IPS-18c (cell line): Measurements from ENCODE around the gene C1orf174.

ENCODE experiments used
- H3K4me3 ChIP-seq: 2 replicates; pipeline ENCODE4 v1.7.0; 2013; ENCODE audit warnings: low read depth, mild to moderate bottlenecking, low read length, moderate library complexity; ENCODE audit not compliant: insufficient read depth
- H3K9me3 ChIP-seq: one replicate; pipeline ENCODE4 v1.6.1; 2013; ENCODE audit warnings: mild to moderate bottlenecking, low read length, moderate library complexity; ENCODE audit not compliant: control insufficient read depth, insufficient read depth

Gene C1orf174

DNA sequence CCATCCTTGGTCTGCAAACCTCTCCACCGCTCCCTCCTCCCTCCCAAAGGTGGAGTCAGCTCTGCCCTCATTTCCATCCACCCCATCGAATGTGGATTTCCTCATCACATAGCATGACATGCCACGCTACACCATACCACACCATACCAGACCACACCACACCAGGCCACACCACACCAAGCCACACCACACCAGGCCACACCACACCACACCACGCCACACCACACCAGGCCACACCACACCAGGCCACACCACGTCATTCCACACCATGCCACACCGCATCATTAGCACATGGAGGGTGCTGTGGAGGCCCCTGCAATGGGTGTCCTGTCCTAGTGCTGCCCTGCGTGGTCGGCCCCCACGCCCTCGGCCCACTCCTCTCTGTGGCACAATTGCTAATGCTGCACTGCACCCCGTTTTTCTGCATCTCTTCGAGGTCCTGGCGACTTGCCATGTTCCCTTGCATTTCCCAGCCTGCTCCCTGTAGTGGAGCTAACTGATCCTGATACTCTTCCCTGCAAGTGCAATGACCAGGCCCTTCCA, 31.5 kb downstream of the C1orf174 start:
- Histone ChIP-seq H3K4me3 (no peak overlapping the region), H3K9me3 (no peaks in the 10 kb centered on the region)

DNA sequence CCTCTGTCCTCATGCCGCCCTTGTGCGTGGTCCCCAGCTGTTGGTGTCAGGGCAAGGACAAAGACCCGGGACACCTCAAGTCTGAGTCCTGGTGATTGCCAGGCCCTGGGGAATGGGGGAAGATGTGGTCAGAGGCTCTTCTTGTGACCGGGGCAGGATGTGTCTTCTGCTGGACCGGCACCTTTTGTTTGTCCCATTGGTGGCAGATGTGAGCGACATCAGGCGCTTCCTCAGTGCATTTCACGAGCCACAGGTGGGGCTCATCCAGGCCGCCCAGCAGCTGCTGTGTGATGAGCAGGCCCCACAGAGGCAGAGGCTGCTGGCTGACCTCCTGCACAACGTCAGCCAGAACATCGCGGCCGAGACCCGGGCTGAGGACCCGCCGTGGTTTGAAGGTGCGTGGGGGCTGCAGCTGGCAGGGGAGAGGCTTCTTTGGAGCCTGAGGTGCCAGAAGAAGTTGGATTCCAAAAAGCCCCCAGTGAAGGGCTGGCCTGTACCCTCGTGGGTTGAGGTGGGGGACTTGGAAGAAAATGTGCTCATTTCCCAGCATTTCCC, 34.4 kb downstream of the C1orf174 start:
- H3K9me3 ChIP-seq = no peaks in the 10 kb centered on the region
- H3K4me3 ChIP-seq = no peak overlapping the region

DNA sequence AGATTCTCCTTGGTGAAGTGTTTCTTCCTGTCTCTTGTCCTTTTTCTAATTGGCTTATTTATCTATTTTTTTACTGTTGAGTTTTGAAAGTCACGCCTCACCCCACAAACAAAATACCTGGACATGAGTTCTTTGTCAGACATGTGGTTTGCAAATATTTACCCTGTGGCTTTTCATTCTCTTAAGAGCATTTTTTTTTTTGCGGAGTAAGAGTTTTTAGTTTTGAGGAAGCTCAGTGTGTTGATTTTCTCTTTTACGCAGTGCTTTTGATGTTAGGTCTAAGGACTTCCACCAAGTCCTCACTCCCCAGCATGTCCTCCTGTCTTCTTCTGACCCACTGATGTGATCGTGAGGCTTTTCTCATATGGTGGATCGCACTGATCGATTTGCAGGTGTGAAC, 35.2 kb downstream of the C1orf174 start:
- Histone ChIP-seq H3K4me3 (no peak overlapping the region), H3K9me3 (no peaks in the 10 kb centered on the region)

DNA sequence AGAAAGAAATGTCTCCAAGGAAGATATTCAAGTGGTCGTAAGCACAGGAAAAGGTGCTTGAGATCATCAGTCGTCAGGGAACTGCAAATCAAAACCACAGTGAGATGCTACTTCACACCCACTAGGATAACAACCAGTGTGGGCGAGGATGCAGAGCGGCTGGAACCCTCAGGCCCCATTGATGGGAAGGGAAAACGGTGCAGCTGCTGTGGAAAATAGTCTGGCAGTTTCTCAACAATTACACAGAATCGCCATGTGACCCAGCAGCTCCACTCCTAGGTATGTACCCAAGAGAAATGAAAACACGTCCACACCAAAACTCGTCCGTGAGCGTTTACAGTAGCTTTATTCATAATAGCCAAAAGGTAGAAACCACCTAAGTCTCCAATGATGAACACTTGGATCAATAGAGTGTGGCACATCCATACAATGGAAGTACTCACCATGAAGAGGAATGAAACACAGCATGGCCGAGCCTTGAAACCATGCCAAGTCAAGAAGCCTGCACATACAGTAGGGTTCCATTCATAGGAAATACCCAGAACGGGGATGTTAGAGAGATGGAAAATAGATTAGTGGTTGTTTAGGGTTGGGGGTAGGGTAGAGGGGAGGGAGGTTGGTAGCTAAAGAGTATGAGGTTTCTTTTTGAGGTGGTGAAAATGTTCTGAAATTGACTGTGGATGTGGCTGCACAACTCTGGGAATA, 36.7 kb downstream of the C1orf174 start:
- no peaks in the 10 kb centered on the region for H3K9me3 ChIP-seq
- H3K4me3 ChIP-seq = no peak overlapping the region

DNA sequence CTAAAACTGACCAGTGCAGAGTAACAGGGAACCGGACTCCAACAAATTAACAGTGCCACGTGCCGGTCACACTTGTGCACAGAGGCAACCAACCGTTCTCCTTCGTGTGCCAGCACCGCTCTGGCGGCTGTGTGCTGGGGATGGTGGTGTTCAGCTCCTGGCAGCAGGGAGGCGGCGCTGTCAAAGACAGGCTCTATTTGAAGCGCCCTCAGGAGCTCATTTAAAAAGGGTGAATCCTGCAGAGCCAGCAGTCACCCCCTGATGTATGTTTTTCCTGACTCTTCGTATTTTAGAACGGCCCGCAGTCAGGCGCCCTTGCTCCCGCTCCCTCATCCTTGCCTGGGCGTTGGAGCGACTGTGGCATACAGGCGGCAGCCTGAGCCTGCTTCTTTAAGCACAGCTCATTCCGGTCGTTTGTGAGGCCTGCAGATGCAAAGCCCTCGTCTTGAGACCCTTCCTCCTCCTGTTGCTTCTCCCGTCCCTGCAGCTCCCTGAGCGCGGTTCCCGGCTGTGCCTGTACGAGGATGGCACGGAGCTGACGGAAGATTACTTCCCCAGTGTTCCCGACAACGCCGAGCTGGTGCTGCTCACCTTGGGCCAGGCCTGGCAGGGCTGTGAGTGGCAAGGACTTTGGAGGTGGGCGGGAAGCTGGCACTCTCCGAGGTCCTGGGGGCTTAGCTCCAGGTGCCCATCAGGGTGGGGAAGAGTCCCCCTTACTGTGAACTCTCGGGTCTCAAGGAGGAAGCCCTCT, 41.7 kb downstream of the C1orf174 start:
- Histone ChIP-seq H3K4me3 (peak overlapping the region; percentile 90; the same call in 1 of the 2 replicates), H3K9me3 (no peaks in the 10 kb centered on the region)

DNA sequence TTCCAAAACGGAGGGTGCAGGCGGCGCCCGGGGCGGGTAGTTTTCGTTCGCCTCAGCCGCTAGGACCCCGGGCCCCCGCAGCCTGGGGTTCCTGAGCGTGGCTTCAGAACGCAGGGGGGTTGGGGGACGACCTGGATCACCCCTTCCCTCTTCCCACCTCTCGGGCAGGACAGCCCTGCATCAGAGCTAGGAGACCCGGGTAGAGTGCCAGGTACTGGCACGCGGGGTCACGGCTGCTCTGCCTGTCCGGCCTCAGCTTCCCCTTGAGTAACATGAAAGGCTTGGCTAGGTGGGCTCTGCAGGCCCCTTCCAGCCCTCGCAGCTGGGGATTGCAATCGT, 42.3 kb downstream of the C1orf174 start:
- Histone ChIP-seq H3K9me3 (no peaks in the 10 kb centered on the region), H3K4me3 (peak overlapping the region; percentile 90)

DNA sequence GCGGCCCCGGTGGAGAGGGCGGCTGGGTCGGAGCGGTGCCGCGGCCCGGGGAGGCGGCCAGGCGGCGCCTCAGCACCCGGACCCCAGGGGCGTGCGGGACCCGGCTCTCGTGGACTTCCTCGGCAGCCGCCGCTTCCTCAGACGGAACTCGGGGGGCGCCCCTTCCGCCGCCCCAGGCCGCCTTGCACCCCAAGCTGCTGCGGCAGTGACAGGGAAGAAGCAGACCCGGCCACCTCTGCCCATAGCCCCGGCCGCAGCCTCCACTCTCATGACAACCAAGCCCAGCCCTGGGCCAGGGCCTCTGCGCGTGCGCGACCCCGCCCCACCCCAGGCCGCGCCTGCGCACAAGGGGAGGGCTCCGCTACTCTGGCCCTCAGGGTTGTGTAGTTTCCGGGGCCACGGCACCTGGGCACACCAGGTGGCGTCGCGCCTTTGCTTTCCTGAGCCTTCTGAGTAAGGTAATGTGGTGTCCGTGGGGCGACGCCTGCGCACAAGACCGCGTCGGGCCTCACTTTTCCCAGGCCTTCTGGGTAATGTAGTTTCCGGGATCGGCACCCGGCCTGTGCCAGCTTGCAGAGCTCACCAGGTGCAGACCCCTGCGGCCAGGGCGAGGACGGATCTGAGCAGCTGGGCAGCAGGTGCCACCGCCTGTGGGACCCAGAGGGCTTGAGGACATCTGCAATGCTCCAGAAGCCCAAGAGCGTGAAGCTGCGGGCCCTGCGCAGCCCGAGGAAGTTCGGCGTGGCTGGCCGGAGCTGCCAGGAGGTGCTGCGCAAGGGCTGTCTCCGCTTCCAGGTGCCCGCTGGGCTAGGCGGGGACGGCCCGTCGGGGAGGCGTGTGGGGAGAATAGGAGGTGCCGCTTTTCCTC, 42.9 kb downstream of the C1orf174 start, which contains the start of the genes CEP104 and DFFB:
Gene CEP104, minus strand, starts transcription at position 289 of the 868 bp plus-strand sequence. CDS start 4,804 bp downstream, outside the sequence.
Gene DFFB, plus strand, starts transcription at position 554 of the 868 bp plus-strand sequence. Its CDS starts 128 bp downstream, at position 682.
- peak within 1 kb of the TSS; percentile 90 for H3K4me3 ChIP-seq
- H3K9me3 ChIP-seq = no peaks in the 10 kb centered on the region

DNA sequence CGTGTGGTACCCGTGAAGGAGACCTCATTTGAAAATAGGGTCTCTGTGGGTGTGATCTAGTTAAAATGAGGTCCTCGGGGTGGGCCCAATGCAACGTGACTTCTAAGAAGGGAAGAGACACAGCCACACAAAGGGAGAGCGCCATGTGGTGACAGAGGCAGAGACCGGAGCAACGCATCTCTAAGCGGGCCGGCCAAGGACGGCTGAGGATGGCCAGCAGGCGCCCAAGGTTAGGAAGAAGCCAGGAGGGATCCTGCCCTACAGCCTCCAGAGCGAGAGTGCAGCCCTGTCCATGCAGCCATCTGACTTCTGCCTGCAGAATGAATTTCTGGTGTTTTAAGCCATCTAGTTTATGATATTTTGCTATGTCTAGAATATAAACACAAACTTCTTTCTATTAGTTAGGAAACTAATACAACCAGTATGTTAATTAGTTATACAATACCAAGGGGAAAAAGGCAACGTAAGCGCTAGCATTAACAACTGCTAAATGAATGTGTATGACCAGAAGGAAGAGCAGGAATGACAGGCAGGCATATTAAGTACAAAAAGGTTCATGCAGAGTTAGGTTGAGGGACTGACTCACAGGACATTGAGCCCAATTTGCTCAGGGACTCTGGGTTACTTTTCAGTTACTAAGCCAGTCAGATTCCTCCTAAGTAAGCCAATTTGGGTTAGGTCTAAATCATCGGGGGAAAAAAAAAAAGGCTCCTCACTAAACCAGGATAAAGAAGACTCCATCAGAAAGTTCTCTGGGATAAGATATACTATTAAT, 47.2 kb downstream of the C1orf174 start:
- no peak overlapping the region for H3K4me3 ChIP-seq
- no peaks in the 10 kb centered on the region for H3K9me3 ChIP-seq

DNA sequence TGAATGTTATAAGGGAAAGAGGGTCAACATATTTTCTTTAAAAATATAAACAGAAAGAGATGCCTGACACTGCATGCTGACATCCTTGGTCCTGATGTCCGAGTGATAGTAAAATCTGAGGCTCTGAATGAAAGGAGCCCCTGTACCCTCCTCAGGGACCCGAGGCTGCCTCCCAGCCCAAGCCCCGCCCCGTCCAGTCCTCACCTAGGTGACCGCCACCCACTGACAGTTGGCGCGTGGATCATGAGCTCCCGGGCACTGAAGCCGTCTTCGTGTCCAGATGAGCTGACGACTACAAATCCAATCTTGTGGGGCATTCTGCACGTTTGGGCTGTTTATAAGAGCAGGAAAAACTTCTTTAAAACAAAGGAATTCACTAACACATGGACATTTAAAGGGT, 48.0 kb downstream of the C1orf174 start:
- Histone ChIP-seq H3K9me3 (no peaks in the 10 kb centered on the region), H3K4me3 (no peak overlapping the region)

DNA sequence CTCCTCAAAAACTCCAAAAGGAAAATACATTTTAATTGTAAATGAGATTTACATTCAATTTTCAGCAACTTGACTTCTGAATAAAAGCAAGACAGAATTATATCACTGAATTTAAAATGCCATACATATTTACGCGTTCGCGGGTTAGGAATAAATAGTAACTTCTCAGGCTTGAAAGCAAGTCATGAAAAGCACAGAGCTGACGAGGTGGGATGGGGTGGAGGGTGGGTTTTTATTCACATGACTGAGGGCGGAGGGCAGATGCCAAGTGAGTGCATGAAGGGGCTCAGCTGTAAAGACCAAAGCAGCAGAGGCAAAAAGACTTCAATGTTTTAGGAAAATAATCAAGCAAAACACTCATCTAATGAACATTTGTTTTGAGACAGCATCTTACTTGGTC, 48.8 kb downstream of the C1orf174 start:
- no peaks in the 10 kb centered on the region for H3K9me3 ChIP-seq
- H3K4me3 ChIP-seq = no peak overlapping the region

DNA sequence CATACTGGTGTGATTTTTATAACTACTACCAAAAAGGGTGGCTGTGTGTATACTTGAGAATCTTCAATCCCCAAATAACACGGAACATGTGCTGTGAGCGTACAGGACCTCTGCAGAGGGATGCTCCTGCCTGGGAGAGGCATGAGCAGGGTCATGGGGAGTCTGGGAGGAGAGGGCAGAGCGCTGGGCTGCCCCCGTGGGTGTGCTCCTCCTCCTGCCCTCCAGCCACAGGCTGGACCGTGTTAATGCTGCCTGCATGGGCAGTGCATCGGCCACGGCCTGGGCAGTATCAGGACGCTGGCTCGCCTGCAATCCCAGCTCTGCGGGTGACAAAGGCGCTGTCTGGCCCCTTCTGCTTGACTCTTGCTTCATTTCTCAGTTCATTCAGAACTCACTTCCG, 49.2 kb downstream of the C1orf174 start:
- no peaks in the 10 kb centered on the region for H3K9me3 ChIP-seq
- H3K4me3 ChIP-seq = no peak overlapping the region

DNA sequence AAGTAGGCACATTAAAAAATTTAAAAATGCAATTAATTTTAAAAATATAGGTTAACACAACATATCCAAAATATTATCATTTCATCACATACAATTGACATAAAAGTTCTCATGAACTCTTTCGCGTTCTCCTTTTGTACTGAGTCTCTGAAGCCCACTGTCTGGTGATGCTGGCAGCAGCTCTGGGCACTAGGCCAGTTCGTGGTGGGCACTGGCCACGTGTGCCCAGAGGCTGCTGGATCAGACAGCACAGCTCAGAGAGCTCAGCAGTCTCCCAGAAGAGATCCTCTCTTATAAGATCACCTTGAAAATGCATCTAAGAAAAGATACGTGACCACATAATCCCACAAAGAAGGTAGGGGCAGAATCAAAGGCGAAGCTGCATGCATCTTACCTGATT, 53.0 kb downstream of the C1orf174 start:
- no peaks in the 10 kb centered on the region for H3K9me3 ChIP-seq
- H3K4me3 ChIP-seq = no peak overlapping the region

DNA sequence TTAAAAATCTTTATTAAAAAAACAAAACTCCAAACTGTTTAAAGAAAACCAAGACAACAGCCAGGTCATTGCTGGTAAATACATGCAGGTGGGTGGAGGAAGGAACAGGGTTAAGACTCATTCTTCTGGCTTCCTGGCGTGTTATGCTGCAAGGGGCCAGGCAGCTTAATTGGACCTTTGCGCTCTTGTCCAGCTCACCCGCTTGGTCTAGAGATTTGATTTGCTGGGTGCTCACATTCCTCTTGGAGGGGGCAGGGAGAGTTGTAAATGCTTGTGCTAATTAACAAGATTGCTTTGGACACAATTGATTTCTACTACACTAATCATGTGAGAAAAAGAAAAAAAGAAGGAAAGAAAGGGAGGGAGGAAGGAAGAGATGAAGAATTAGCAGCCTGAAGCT, 53.5 kb downstream of the C1orf174 start:
- H3K4me3 ChIP-seq = no peak overlapping the region
- H3K9me3 ChIP-seq = no peaks in the 10 kb centered on the region

DNA sequence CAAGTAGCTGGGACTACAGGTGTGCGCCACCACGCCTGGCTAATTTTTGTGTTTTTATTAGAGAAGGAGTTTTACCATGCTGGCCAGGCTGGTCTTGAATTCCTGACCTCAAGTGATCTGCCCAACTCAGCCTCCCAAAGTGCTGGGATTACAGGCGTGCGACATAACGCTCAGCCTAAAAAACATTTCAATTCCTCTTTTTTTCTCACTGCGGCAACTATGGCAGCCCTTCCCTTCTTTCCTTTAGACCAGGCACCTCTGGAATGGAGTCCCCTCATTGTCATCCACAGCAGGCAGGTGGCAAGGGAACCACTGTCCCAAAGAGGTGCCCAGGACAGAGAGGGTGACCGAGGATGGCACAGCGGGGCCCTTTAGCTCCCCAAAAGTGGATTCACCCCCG, 57.2 kb downstream of the C1orf174 start:
- H3K9me3 ChIP-seq = no peaks in the 10 kb centered on the region
- H3K4me3 ChIP-seq = no peak overlapping the region

DNA sequence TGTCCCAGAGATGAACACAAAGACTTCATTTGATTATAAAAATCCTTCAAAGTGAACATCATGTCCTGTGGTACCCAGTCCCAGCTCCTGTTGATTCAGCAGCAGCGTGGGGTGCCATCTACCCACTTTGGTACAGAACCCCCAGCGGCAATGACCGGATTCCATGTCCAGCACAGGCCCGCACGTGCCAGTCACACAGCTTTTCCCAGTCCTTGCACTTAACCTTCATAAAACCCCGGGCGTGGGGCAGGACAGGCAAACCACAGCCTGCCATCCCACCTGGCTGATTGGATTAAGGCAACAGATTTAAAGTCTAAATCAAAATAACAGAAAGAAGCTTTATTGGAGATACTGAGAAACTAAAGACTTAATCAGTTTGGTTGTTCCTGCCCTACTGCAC, 58.6 kb downstream of the C1orf174 start:
- Histone ChIP-seq H3K9me3 (peaks cover 3% of the 10 kb centered on the region), H3K4me3 (no peak overlapping the region)
